Measurements from ENCODE around the gene TUBA3C.

Gene TUBA3C

GRCh38 chr13:19159181-19159580 lies 22.4 kb downstream of the TUBA3C start:
- Histone ChIP-seq H3K4me3 (ENCODE audit: low read length) (no peak overlapping the region), H3K36me3 (ENCODE audit: control insufficient read depth, low read depth, low read length) (no peaks in the 10 kb centered on the region), H3K9me3 (ENCODE audit: control insufficient read depth, low read depth, low read length) (peaks cover 67% of the 10 kb centered on the region), H3K9ac (ENCODE audit: low read length) (no peak overlapping the region), H3K4me1 (ENCODE audit: control insufficient read depth, low read depth, low read length) (no peaks in the 10 kb centered on the region), H3K27me3 (ENCODE audit: control insufficient read depth, insufficient read depth, low read length) (no peaks in the 10 kb centered on the region), H3K27ac (ENCODE audit: low read length) (no peak overlapping the region)

- Histone ChIP-seq H3K27me3 (ENCODE audit: control insufficient read depth, insufficient read depth, low read length) (no peaks in the 10 kb centered on the region), H3K4me3 (ENCODE audit: low read length) (no peak overlapping the region), H3K4me1 (ENCODE audit: control insufficient read depth, low read depth, low read length) (no peaks in the 10 kb centered on the region), H3K27ac (ENCODE audit: low read length) (no peak overlapping the region), H3K36me3 (ENCODE audit: control insufficient read depth, low read depth, low read length) (no peaks in the 10 kb centered on the region), H3K9ac (ENCODE audit: low read length) (no peak overlapping the region), H3K9me3 (ENCODE audit: control insufficient read depth, low read depth, low read length) (peaks cover 68% of the 10 kb centered on the region)
Observed at GRCh38 chr13:19158526-19159174, 23.0 kb downstream of the TUBA3C start.

GRCh38 chr13:19158006-19158405 lies 23.6 kb downstream of the TUBA3C start:
- Histone ChIP-seq H3K9me3 (ENCODE audit: control insufficient read depth, low read depth, low read length) (peaks cover 73% of the 10 kb centered on the region), H3K4me1 (ENCODE audit: control insufficient read depth, low read depth, low read length) (no peaks in the 10 kb centered on the region), H3K27me3 (ENCODE audit: control insufficient read depth, insufficient read depth, low read length) (no peaks in the 10 kb centered on the region), H3K36me3 (ENCODE audit: control insufficient read depth, low read depth, low read length) (no peaks in the 10 kb centered on the region), H3K9ac (ENCODE audit: low read length) (no peak overlapping the region), H3K4me3 (ENCODE audit: low read length) (no peak overlapping the region), H3K27ac (ENCODE audit: low read length) (no peak overlapping the region)

- Histone ChIP-seq H3K4me1 (ENCODE audit: control insufficient read depth, low read depth, low read length) (no peaks in the 10 kb centered on the region), H3K9ac (ENCODE audit: low read length) (no peak overlapping the region), H3K9me3 (ENCODE audit: control insufficient read depth, low read depth, low read length) (peaks cover 72% of the 10 kb centered on the region), H3K36me3 (ENCODE audit: control insufficient read depth, low read depth, low read length) (no peaks in the 10 kb centered on the region), H3K27ac (ENCODE audit: low read length) (no peak overlapping the region), H3K27me3 (ENCODE audit: control insufficient read depth, insufficient read depth, low read length) (no peaks in the 10 kb centered on the region), H3K4me3 (ENCODE audit: low read length) (no peak overlapping the region)
Observed at GRCh38 chr13:19157461-19157860, 24.2 kb downstream of the TUBA3C start.

- Histone ChIP-seq H3K27ac (ENCODE audit: low read length) (no peak overlapping the region), H3K36me3 (ENCODE audit: control insufficient read depth, low read depth, low read length) (no peaks in the 10 kb centered on the region), H3K27me3 (ENCODE audit: control insufficient read depth, insufficient read depth, low read length) (no peaks in the 10 kb centered on the region), H3K9me3 (ENCODE audit: control insufficient read depth, low read depth, low read length) (peaks cover 71% of the 10 kb centered on the region), H3K9ac (ENCODE audit: low read length) (no peak overlapping the region), H3K4me3 (ENCODE audit: low read length) (no peak overlapping the region), H3K4me1 (ENCODE audit: control insufficient read depth, low read depth, low read length) (no peaks in the 10 kb centered on the region)
Observed at GRCh38 chr13:19156013-19156825, 25.4 kb downstream of the TUBA3C start.

GRCh38 chr13:19155321-19155861 lies 26.2 kb downstream of the TUBA3C start:
- no peaks in the 10 kb centered on the region for H3K4me1 ChIP-seq (ENCODE audit: control insufficient read depth, low read depth, low read length)
- H3K27ac ChIP-seq (ENCODE audit: low read length): no peak overlapping the region
- H3K4me3 ChIP-seq (ENCODE audit: low read length): no peak overlapping the region
- H3K36me3 ChIP-seq (ENCODE audit: control insufficient read depth, low read depth, low read length): no peaks in the 10 kb centered on the region
- peaks cover 71% of the 10 kb centered on the region for H3K9me3 ChIP-seq (ENCODE audit: control insufficient read depth, low read depth, low read length)
- H3K9ac ChIP-seq (ENCODE audit: low read length): no peak overlapping the region
- H3K27me3 ChIP-seq (ENCODE audit: control insufficient read depth, insufficient read depth, low read length): no peaks in the 10 kb centered on the region

- Histone ChIP-seq H3K27me3 (ENCODE audit: control insufficient read depth, insufficient read depth, low read length) (no peaks in the 10 kb centered on the region), H3K4me1 (ENCODE audit: control insufficient read depth, low read depth, low read length) (no peaks in the 10 kb centered on the region), H3K9ac (ENCODE audit: low read length) (no peak overlapping the region), H3K27ac (ENCODE audit: low read length) (no peak overlapping the region), H3K4me3 (ENCODE audit: low read length) (no peak overlapping the region), H3K36me3 (ENCODE audit: control insufficient read depth, low read depth, low read length) (no peaks in the 10 kb centered on the region), H3K9me3 (ENCODE audit: control insufficient read depth, low read depth, low read length) (peaks cover 72% of the 10 kb centered on the region)
Observed at GRCh38 chr13:19154843-19155242, 26.8 kb downstream of the TUBA3C start.

- Histone ChIP-seq H3K9ac (ENCODE audit: low read length) (no peak overlapping the region), H3K27me3 (ENCODE audit: control insufficient read depth, insufficient read depth, low read length) (no peaks in the 10 kb centered on the region), H3K4me1 (ENCODE audit: control insufficient read depth, low read depth, low read length) (no peaks in the 10 kb centered on the region), H3K9me3 (ENCODE audit: control insufficient read depth, low read depth, low read length) (peaks cover 73% of the 10 kb centered on the region), H3K36me3 (ENCODE audit: control insufficient read depth, low read depth, low read length) (no peaks in the 10 kb centered on the region), H3K4me3 (ENCODE audit: low read length) (no peak overlapping the region), H3K27ac (ENCODE audit: low read length) (no peak overlapping the region)
Observed at GRCh38 chr13:19153782-19154450, 27.7 kb downstream of the TUBA3C start.

- Histone ChIP-seq H3K9ac (ENCODE audit: low read length) (no peak overlapping the region), H3K4me3 (ENCODE audit: low read length) (no peak overlapping the region), H3K36me3 (ENCODE audit: control insufficient read depth, low read depth, low read length) (no peaks in the 10 kb centered on the region), H3K4me1 (ENCODE audit: control insufficient read depth, low read depth, low read length) (no peaks in the 10 kb centered on the region), H3K27me3 (ENCODE audit: control insufficient read depth, insufficient read depth, low read length) (no peaks in the 10 kb centered on the region), H3K9me3 (ENCODE audit: control insufficient read depth, low read depth, low read length) (peaks cover 77% of the 10 kb centered on the region), H3K27ac (ENCODE audit: low read length) (no peak overlapping the region)
Observed at GRCh38 chr13:19152403-19152802, 29.2 kb downstream of the TUBA3C start.

GRCh38 chr13:19151581-19152263 lies 29.9 kb downstream of the TUBA3C start:
- Histone ChIP-seq H3K9ac (ENCODE audit: low read length) (no peak overlapping the region), H3K4me3 (ENCODE audit: low read length) (no peak overlapping the region), H3K9me3 (ENCODE audit: control insufficient read depth, low read depth, low read length) (peaks cover 80% of the 10 kb centered on the region), H3K36me3 (ENCODE audit: control insufficient read depth, low read depth, low read length) (no peaks in the 10 kb centered on the region), H3K27me3 (ENCODE audit: control insufficient read depth, insufficient read depth, low read length) (no peaks in the 10 kb centered on the region), H3K4me1 (ENCODE audit: control insufficient read depth, low read depth, low read length) (no peaks in the 10 kb centered on the region), H3K27ac (ENCODE audit: low read length) (no peak overlapping the region)

GRCh38 chr13:19150712-19151228 lies 30.9 kb downstream of the TUBA3C start:
- peaks cover 82% of the 10 kb centered on the region for H3K9me3 ChIP-seq (ENCODE audit: control insufficient read depth, low read depth, low read length)

More at GRCh38 chr13:19150712-19151228, 30.9 kb downstream of the TUBA3C start:
- no peaks in the 10 kb centered on the region for H3K4me1 ChIP-seq (ENCODE audit: control insufficient read depth, low read depth, low read length)
- no peaks in the 10 kb centered on the region for H3K36me3 ChIP-seq (ENCODE audit: control insufficient read depth, low read depth, low read length)
- no peak overlapping the region for H3K27ac ChIP-seq (ENCODE audit: low read length)
- H3K9ac ChIP-seq (ENCODE audit: low read length): no peak overlapping the region
- H3K4me3 ChIP-seq (ENCODE audit: low read length): no peak overlapping the region
- H3K27me3 ChIP-seq (ENCODE audit: control insufficient read depth, insufficient read depth, low read length): no peaks in the 10 kb centered on the region

Measured in iPS-18a (cell line).